Hematopoietic multipotent progenitor cell treated with erythropoietin and hydrocortisone succinate and interleukin-3 and kit ligand, for 15 days (in vitro differentiated cells): ENCODE data around the gene HERC6.
"Not testable (repeated sequence)": the region's sequence is repeated elsewhere in the genome, so short reads cannot be mapped to it uniquely, and the experiment has no call there.

Experiments used
- DNase-seq: peaks from one replicate; pipeline ENCODE4 v3.0.0-alpha.2; 2015; ENCODE audit warnings: low spot score

The HERC6 gene

GRCh38 chr4:88391703-88392102 lies 13.1 kb downstream of the HERC6 start:
- no peak for DNase-seq

GRCh38 chr4:88396681-88397080 lies 18.0 kb downstream of the HERC6 start:
- peak; percentile 71 for DNase-seq

GRCh38 chr4:88398381-88398780 lies 19.7 kb downstream of the HERC6 start:
- no peak for DNase-seq

GRCh38 chr4:88409206-88409605 lies 30.6 kb downstream of the HERC6 start:
- no peak for DNase-seq

- DNase-seq, result no peak
Measured at GRCh38 chr4:88409789-88410188, 31.1 kb downstream of the HERC6 start.

- DNase-seq, result no peak
Measured at GRCh38 chr4:88411491-88412096, 32.9 kb downstream of the HERC6 start.

GRCh38 chr4:88413801-88414200 lies 35.1 kb downstream of the HERC6 start:
- DNase-seq, result peak; percentile 28

GRCh38 chr4:88414755-88415154 lies 36.1 kb downstream of the HERC6 start:
- DNase-seq, result no peak

GRCh38 chr4:88415982-88416381 lies 37.3 kb downstream of the HERC6 start:
- no peak for DNase-seq

- DNase-seq, result no peak
Measured at GRCh38 chr4:88418411-88418810, 39.8 kb downstream of the HERC6 start.

GRCh38 chr4:88419874-88420273 lies 41.2 kb downstream of the HERC6 start:
- DNase-seq, result no peak

GRCh38 chr4:88420844-88421243 lies 42.2 kb downstream of the HERC6 start:
- DNase-seq, result no peak

GRCh38 chr4:88422403-88422802 lies 43.8 kb downstream of the HERC6 start:
- no peak for DNase-seq

GRCh38 chr4:88429401-88429800 lies 50.7 kb downstream of the HERC6 start:
- no peak for DNase-seq

GRCh38 chr4:88435987-88436693 lies 57.5 kb downstream of the HERC6 start:
- no peak for DNase-seq

GRCh38 chr4:88437873-88438272 lies 59.2 kb downstream of the HERC6 start:
- DNase-seq, result not testable (repeated sequence)

- no peak for DNase-seq
Measured at GRCh38 chr4:88439161-88439760, 60.6 kb downstream of the HERC6 start.

- DNase-seq, result no peak
Measured at GRCh38 chr4:88440146-88440545, 61.5 kb downstream of the HERC6 start.

- no peak for DNase-seq
Measured at GRCh38 chr4:88441696-88442095, 63.0 kb downstream of the HERC6 start.

- DNase-seq, result peak; percentile 37
Measured at GRCh38 chr4:88442689-88443191, 64.1 kb downstream of the HERC6 start.

GRCh38 chr4:88443486-88443885 lies 64.8 kb downstream of the HERC6 start:
- no peak for DNase-seq

- no peak for DNase-seq
Measured at GRCh38 chr4:88445252-88445651, 66.6 kb downstream of the HERC6 start.

GRCh38 chr4:88446124-88446523 lies 67.5 kb downstream of the HERC6 start:
- no peak for DNase-seq
